GM21423 (cell line): ENCODE results near the gene BZW1.

Source experiments
- ATAC-seq: cut with Tn5 transposase; IDR thresholded peaks from one replicate; pipeline ENCODE4 v1.9.1; 2021; ENCODE audit warnings: mild to moderate bottlenecking, moderate library complexity; ENCODE audit not compliant: unreplicated experiment

The BZW1 gene

DNA sequence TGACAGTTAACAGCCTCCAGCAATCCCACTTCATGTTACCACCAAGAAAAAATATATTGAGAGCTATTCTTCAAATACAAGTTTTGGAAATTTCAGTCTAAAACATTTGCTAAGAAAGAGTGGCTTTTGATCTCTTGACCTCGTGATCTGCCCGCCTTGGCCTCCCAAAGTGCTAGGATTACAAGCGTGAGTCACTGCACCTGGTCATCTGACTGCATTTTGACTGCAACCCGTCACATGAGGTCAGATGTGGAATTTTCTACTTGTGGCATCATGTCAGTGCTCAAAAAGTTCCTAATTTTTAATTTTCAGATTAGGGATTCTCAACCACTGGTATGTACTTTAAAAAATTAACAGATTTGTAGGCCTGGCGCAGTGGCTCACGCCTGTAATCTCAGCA lies 61.9 kb downstream of the BZW1 start:
- ATAC-seq = no peak
